Activated CD8-positive, alpha-beta memory T cell treated with anti-CD3 and anti-CD28 coated beads, Interleukin-2, amount 50 U/mL, for 24 hours (primary cell): ENCODE measurements around the gene GPBAR1.
"Not testable (repeated sequence)": the region's sequence is repeated elsewhere in the genome, so short reads cannot be mapped to it uniquely, and the experiment has no call there.

ENCODE experiments used
- DNase-seq: peaks from one replicate; pipeline ENCODE4 v3.0.0-alpha.2; 2020; ENCODE audit errors: extremely low read depth

GPBAR1 gene

DNA sequence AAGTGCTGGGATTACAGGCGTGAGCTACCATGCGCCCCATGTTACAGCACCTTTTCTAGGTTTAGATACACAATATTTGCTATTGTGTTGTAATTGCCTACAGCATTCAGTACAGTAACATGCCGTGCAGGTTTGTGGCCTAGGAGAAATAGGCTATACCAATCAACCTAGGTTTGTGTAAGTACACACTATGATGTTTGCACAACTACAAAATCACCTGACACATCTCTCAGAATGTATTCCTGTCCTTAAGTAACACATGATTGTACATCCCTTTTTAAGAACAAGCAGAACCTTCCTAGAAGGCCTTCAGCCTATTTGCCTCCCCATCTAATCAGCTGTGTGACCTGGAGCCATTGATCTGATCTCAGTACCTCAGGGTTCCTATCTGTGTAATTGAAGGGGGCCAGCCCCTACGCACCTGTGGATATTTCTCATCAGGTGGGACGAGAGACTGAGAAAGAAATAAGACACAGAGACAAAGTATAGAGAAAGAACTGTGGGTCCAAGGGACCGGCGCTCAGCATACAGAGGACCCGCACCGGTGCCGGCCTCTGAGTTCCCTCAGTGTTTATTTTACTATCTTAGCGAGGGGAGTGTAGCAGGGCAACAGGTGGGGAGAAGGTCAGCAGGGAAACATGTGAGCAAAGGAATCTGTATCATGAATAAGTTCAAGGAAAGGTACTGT is 50.2 kb downstream of the GPBAR1 start:
- DNase-seq, result no peak

DNA sequence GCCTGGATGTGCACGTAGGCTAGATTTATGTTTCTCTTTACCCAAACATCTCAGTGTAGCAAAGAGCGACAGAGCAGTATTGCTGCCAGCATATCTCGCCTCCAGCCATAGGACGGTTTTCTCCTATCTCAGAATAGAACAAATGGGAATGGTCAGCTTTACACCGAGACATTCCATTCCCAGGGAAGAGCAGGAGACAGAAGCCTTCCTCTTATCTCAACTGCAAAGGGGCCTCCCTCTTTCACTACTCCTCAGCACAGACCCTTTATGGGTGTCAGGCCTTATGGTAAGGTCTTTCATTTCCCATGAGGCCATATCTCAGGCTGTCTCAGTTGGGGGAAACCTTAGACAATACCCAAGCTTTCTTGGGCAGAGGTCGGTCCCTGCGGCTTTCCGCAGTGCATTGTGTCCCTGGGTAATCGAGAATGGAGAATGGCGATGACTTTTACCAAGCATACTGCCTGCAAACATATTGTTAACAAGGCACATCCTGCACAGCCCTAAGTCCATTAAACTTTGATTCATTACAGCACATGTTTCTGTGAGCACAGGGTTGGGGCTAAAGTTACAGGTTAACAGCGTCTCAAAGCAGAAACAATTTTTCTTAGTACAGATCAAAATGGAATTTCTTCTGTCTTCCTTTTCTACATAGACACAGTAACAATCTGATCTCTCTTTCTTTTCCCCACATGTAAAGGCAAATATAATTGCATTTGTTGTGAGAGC is 50.9 kb downstream of the GPBAR1 start:
- not testable (repeated sequence) for DNase-seq

- DNase-seq, result no peak
These were observed 51.5 kb downstream of the GPBAR1 start for GRCh38 chr2:218312267-218312756.

GRCh38 chr2:218313356-218313755 is 52.5 kb downstream of the GPBAR1 start:
- no peak for DNase-seq
